Smooth muscle cell of bladder (primary cell): Measurements from ENCODE around the gene PFKFB4. TPM values are rescaled to one million over a fixed set of nuclear protein-coding genes. Genes with fewer than 3 reads are reported as not detected.

Source experiments
- total RNA-seq: library from RNA; depleted of rRNA; stranded (reverse); fragments of >200 nt; gene quantifications from 2 replicates; pipeline ENCODE4 v1.2.3, GENCODE V29; 2014

The PFKFB4 gene
- 6.0 and 29.4 TPM in 2 replicates for total RNA-seq

GRCh38 chr3:48556796-48557626 is at the start of gene PFKFB4:
PFKFB4 (minus strand) TSS chr3:48556803; CDS start chr3:48556777, 26 bp downstream.

DNA sequence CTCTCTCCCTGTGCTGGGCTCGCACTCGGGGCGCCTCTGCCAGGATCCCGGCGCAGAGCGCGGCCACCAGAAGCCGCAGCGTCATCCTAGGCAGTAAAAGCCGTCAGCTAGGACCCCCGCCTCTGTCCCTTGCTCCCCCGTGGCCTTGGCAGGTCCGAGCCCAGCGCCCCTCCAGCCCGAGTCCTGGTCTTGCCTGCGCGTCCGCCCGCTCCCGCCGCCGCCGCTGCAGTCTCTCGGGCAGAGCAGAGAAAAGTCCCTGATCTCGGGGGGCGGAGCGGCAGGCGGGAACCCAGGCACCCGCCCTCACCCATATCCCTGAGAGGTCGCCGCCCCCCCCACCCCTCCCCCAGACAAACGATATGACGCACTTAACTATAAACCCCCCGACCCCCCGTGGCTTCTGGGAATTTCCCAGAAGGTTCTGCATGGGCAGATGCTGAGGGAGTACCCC is 38.5 kb upstream of the PFKFB4 start, which contains the start of gene COL7A1:
TSS of gene COL7A1 (minus strand) at position 255 of the 451 bp plus-strand sequence. CDS start at position 85, 170 bp downstream.

GRCh38 chr3:48563382-48563918 is 6.8 kb upstream of the PFKFB4 start, which contains the start of gene UCN2:
UCN2 (minus strand) TSS chr3:48563781; CDS start chr3:48563124, 657 bp downstream.

DNA sequence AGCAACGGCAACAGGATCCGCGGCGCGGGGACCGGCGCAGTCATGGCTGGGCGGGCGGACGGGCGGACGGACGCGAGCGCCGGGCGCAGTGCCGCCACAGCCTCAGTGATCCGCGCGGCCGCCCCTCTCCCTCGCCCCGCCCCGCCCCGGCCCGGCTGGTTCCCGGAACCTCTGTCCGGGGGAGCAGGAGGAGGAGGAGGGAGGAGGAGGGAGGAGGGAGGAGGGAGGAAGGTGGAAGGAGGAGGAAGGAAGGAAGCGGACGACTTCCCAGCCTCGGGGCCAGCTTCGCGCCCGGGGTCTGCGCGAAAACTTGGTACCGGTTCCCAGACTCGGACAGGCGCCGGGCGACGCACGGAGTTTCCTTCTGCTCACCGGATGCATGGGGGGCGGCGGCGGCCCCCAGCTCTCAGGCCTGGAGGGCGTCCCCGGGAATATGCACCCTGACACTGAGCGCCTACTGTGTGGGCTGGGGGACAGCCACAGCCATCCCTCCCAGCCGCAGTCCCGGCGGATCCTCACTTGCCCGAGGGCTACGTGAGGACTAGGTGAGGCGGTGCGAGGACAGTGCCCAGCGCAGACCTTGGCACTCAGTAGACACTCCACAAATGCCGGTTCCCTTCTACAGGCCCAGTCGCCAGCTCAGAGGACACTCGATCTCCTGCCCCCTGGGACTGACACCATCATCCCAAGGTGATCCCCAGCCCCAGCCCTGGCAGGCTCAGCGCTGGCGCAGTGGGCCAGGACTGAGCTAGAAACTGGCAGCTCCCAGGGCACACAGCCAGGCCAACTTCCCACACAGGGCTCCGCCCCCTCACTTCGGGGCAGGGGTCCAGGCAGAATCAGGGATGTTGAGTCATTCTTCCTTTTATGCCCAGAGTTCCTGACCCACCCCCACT is 52.3 kb downstream of the PFKFB4 start, which contains the start of gene SHISA5:
TSS of gene SHISA5 (minus strand) at position 124 of the 896 bp plus-strand sequence. CDS start at position 44, 80 bp downstream.

Other genes with a start within 250 kb of the PFKFB4 start
- gene SPINK8, start 223.1 kb downstream of the PFKFB4 start, total RNA-seq: not detected in 2 replicates
- not detected in 2 replicates for gene FBXW12, start 184.6 kb downstream of the PFKFB4 start, total RNA-seq
- 24.6 and 42.2 TPM in 2 replicates for gene PLXNB1, start 126.7 kb downstream of the PFKFB4 start, total RNA-seq
- 19.2 and 26.5 TPM in 2 replicates for gene CCDC51, start 116.7 kb downstream of the PFKFB4 start, total RNA-seq
- gene TMA7, start 116.5 kb downstream of the PFKFB4 start, total RNA-seq: 315 and 384 TPM in 2 replicates
- gene ATRIP, start 110.1 kb downstream of the PFKFB4 start, total RNA-seq: 2.8 and 4.0 TPM in 2 replicates
- gene SHISA5, start 52.6 kb downstream of the PFKFB4 start, total RNA-seq: 101 and 102 TPM in 2 replicates
- gene UCN2, start 7.0 kb upstream of the PFKFB4 start, total RNA-seq: 0.83 and 1.00 TPM in 2 replicates
- 31.6 and 46.1 TPM in 2 replicates for gene COL7A1, start 38.5 kb upstream of the PFKFB4 start, total RNA-seq
- 241 and 286 TPM in 2 replicates for gene UQCRC1, start 52.8 kb upstream of the PFKFB4 start, total RNA-seq
- gene TMEM89, start 65.0 kb upstream of the PFKFB4 start, total RNA-seq: not detected in 2 replicates
- 28.9 and 31.1 TPM in 2 replicates for gene SLC26A6, start 78.7 kb upstream of the PFKFB4 start, total RNA-seq
- gene CELSR3, start 106.1 kb upstream of the PFKFB4 start, total RNA-seq: 1.00 and 1.6 TPM in 2 replicates
- 9.1 and 9.2 TPM in 2 replicates for gene NCKIPSD, start 129.1 kb upstream of the PFKFB4 start, total RNA-seq
- gene IP6K2, start 160.4 kb upstream of the PFKFB4 start, total RNA-seq: 38.3 and 39.1 TPM in 2 replicates